GM12872 (cell line): ENCODE results near the gene MPP4.

Experiments
- TF ChIP-seq, protein P1 (sequence below): IDR thresholded peaks from 3 replicates; pipeline ENCODE4 v1.5.1; 2011; ENCODE audit warnings: low read depth, mild to moderate bottlenecking, low read length, moderate library complexity; ENCODE audit not compliant: insufficient read depth

Gene MPP4

GRCh38 chr2:201628545-201628944 is 69.9 kb downstream of the MPP4 start:
- TF ChIP-seq, protein P1, sequence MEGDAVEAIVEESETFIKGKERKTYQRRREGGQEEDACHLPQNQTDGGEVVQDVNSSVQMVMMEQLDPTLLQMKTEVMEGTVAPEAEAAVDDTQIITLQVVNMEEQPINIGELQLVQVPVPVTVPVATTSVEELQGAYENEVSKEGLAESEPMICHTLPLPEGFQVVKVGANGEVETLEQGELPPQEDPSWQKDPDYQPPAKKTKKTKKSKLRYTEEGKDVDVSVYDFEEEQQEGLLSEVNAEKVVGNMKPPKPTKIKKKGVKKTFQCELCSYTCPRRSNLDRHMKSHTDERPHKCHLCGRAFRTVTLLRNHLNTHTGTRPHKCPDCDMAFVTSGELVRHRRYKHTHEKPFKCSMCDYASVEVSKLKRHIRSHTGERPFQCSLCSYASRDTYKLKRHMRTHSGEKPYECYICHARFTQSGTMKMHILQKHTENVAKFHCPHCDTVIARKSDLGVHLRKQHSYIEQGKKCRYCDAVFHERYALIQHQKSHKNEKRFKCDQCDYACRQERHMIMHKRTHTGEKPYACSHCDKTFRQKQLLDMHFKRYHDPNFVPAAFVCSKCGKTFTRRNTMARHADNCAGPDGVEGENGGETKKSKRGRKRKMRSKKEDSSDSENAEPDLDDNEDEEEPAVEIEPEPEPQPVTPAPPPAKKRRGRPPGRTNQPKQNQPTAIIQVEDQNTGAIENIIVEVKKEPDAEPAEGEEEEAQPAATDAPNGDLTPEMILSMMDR, result no peak

DNA sequence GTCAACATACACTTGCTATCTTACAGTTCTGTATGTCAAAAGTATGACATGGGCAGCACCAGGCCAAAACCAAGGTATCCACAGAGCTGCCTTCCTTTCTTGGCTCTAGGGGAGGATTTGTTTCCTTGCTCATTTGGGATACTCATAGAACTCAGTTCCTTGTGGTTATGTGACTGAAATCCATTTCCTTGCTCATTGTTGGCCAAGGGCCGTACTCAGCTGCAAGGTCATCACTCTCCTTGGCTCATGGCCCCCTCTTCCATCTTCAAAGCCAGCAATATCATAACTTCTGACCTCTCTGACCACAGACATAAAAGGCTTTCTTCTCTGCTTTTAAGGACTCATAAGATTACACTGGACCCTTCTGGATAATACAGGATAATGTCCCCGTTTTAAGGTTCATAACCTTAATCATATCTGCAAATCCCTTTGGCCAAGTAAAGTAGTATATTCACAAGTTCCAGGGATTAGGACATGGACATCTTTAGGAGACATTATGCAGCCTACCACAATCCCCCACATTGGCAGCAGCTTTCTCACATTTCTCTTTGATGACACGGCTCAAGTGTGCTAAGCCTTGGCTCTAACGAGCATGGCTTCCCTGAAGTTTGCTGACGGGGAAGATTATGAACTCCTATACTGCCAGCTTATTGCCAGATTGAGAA is 76.0 kb downstream of the MPP4 start:
- TF ChIP-seq, protein P1, result no peak

DNA sequence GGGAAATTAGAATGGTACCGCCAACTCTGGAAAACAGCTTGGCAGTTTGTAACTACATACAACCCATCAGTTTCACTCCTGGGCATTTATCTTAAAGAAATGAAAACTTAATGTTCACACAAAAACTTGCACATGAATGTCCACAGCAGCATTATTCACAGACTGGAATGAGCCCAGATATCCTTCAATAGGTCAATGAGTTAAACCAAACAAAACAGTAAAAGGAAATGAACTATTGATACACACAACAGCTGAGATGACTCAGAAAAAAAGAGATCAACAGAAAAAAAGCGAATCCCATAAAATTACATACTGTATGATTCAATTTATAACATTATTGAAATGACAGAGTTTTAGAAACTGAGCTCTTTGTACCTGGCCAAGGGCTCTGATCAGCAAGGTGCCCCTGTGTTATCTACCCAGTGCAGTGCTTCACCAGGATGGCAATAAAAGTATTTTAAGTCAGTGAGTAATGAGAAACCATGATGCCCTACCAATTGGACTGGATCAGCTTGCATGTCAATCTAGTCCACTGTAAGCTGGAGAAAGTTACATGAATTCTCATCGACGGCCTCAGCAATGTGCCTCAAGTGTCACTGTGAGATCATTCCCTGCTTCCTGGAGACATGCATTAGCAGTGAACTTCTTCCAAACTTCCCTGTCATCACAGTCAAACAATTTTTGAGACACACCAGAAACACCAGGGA is 77.0 kb downstream of the MPP4 start:
- TF ChIP-seq, protein P1, result no peak

GRCh38 chr2:201618744-201619662 is 79.4 kb downstream of the MPP4 start:
- TF ChIP-seq, protein P1, result no peak

GRCh38 chr2:201608021-201608420 is 90.4 kb downstream of the MPP4 start:
- TF ChIP-seq, protein P1, result no peak

- TF ChIP-seq, protein P1, result no peak
These were observed 90.9 kb downstream of the MPP4 start for GRCh38 chr2:201607568-201607967.

DNA sequence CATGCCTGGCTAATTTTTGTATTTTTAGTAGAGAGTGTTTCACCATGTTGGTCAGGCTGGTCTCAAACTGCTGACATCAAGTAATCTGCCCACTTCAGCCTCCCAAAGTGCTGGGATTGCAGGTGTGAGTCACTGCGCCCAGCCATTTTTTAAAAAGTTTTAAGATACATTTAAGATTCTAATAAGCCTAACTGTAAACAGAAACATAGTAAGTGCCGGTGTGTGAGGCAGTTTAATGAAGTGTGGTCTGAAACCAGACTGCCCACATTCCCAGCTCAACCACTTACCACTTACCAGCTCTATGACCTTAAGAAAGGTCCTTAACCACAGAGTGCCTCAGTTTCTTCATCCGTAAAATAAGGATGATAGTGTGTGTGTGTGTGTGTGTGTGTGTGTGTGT is 97.5 kb downstream of the MPP4 start:
- TF ChIP-seq, protein P1, result no peak
